IMR-90 (cell line): ENCODE results near the gene PALM2AKAP2. TPM values are rescaled to one million over a fixed set of nuclear protein-coding genes. Genes with fewer than 3 reads are reported as not detected.

Source experiments
- ATAC-seq: fragments of 200-7000 bp; cut with Tn5 transposase; 2 replicates; pipeline ENCODE4 v1.9.1; 2020; ENCODE audit warnings: low read depth, mild to moderate bottlenecking, moderate library complexity
- BruUV-seq: library from RNA; stranded (reverse); fragments of 400-500 nt; replicated peaks from 2 replicates; lab custom pipeline; 2021; lab: Mats Ljungman, UMichigan
- CTCF ChIA-PET: fragments of 300-600 bp; formaldehyde crosslinking; extraction: SDS; loops from one replicate; lab custom pipeline; 2021; ENCODE audit warnings: antibody characterized with exemption; lab: Yijun Ruan, JAX
- POLR2A ChIA-PET: fragments of 300-600 bp; sonication (Branson Sonifier 250); formaldehyde crosslinking; loops from one replicate; lab custom pipeline; 2022; ENCODE audit warnings: antibody characterized with exemption; ENCODE audit not compliant: unreplicated experiment; lab: Charles Lee
- DNase-seq: peaks from one replicate; pipeline ENCODE4 v3.0.0; 2013
- H2AFZ ChIP-seq: replicated peaks from 2 replicates; pipeline ENCODE3; 2013; ENCODE audit warnings: low read length, mild to moderate bottlenecking; ENCODE audit not compliant: poor library complexity
- H2AK5ac ChIP-seq: 2 replicates; pipeline ENCODE4 v1.6.1; 2013; ENCODE audit warnings: low read depth, low read length, inconsistent platforms
- H2AK9ac ChIP-seq: replicated peaks from 2 replicates; pipeline ENCODE3; 2013; ENCODE audit warnings: mild to moderate bottlenecking, low read depth, low read length, moderate library complexity; ENCODE audit not compliant: poor library complexity
- H2BK120ac ChIP-seq: 2 replicates; pipeline ENCODE4 v1.6.1; 2013; ENCODE audit warnings: low read depth, low read length, inconsistent platforms
- H2BK15ac ChIP-seq: 3 replicates; pipeline ENCODE4 v1.6.1; 2013; ENCODE audit warnings: low read depth, low read length, inconsistent platforms
- H2BK20ac ChIP-seq: 2 replicates; pipeline ENCODE4 v1.6.1; 2013; ENCODE audit warnings: low read depth, mild to moderate bottlenecking, inconsistent platforms, low read length, moderate library complexity
- H2BK5ac ChIP-seq: 2 replicates; pipeline ENCODE4 v1.6.1; 2013; ENCODE audit warnings: mild to moderate bottlenecking, low read depth, low read length, inconsistent platforms; ENCODE audit not compliant: poor library complexity, severe bottlenecking
- H3K14ac ChIP-seq: replicated peaks from 2 replicates; pipeline ENCODE4 v1.6.1; 2013; ENCODE audit warnings: low read depth, low read length, inconsistent platforms
- H3K18ac ChIP-seq: 2 replicates; pipeline ENCODE4 v1.6.1; 2013; ENCODE audit warnings: low read depth, low read length, control low read depth
- H3K23ac ChIP-seq: 2 replicates; pipeline ENCODE4 v1.6.1; 2013; ENCODE audit warnings: low read depth, low read length, inconsistent platforms
- H3K27ac ChIP-seq: 2 replicates; pipeline ENCODE4 v1.5.1; 2013; ENCODE audit warnings: mild to moderate bottlenecking, control low read depth, low read length; ENCODE audit not compliant: insufficient read depth
- H3K27me3 ChIP-seq: 2 replicates; pipeline ENCODE4 v1.6.1; 2013; ENCODE audit warnings: low read length; ENCODE audit not compliant: control insufficient read depth, insufficient read depth
- H3K36me3 ChIP-seq: 2 replicates; pipeline ENCODE4 v1.6.1; 2013; ENCODE audit warnings: low read length, mixed read lengths; ENCODE audit not compliant: control insufficient read depth, insufficient read depth
- H3K4ac ChIP-seq: 2 replicates; pipeline ENCODE4 v1.6.1; 2013; ENCODE audit warnings: low read depth, low read length, inconsistent platforms
- H3K4me1 ChIP-seq: 2 replicates; pipeline ENCODE4 v1.6.1; 2013; ENCODE audit warnings: low read length, mixed read lengths; ENCODE audit not compliant: control insufficient read depth, insufficient read depth
- H3K4me2 ChIP-seq: 2 replicates; pipeline ENCODE4 v1.6.1; 2013; ENCODE audit warnings: low read depth, mild to moderate bottlenecking, control low read depth, low read length, moderate library complexity
- H3K4me3 ChIP-seq: 2 replicates; pipeline ENCODE4 v1.5.1; 2013; ENCODE audit warnings: low read depth, mild to moderate bottlenecking, control low read depth, low read length, moderate library complexity; ENCODE audit not compliant: insufficient read depth
- H3K56ac ChIP-seq: 2 replicates; pipeline ENCODE4 v1.6.1; 2013; ENCODE audit warnings: low read length, inconsistent platforms; ENCODE audit not compliant: insufficient read depth; ENCODE audit errors: extremely low read depth
- H3K79me1 ChIP-seq, 2 experiments: 2 replicates each; pipeline ENCODE4 v1.6.1; 2013; ENCODE audit warnings: low read length in 2 of 2, inconsistent platforms in 1 of 2, low read depth in 1 of 2
- H3K9ac ChIP-seq: 2 replicates; pipeline ENCODE4 v1.6.1; 2013; ENCODE audit warnings: low read depth, low read length, control low read depth
- H3K9me1 ChIP-seq: 2 replicates; pipeline ENCODE4 v1.6.1; 2013; ENCODE audit warnings: low read length, inconsistent platforms; ENCODE audit not compliant: insufficient read depth
- H3K9me3 ChIP-seq: 2 replicates; pipeline ENCODE4 v1.6.1; 2013; ENCODE audit warnings: low read length; ENCODE audit not compliant: control insufficient read depth, insufficient read depth
- H4K20me1 ChIP-seq: 2 replicates; pipeline ENCODE4 v1.6.1; 2013; ENCODE audit warnings: low read length, inconsistent platforms; ENCODE audit not compliant: insufficient read depth
- H4K5ac ChIP-seq: 2 replicates; pipeline ENCODE4 v1.6.1; 2013; ENCODE audit warnings: mild to moderate bottlenecking, low read depth, low read length, control low read depth
- H4K8ac ChIP-seq, 2 experiments: 2 replicates each; pipeline ENCODE4 v1.6.1; 2013; ENCODE audit warnings: low read depth in 2 of 2, low read length in 2 of 2, control low read depth in 1 of 2, inconsistent platforms in 1 of 2
- H4K91ac ChIP-seq: 2 replicates; pipeline ENCODE4 v1.6.1; 2013; ENCODE audit warnings: low read depth, low read length, inconsistent platforms; ENCODE audit not compliant: insufficient read depth
- BHLHE40 ChIP-seq: fragments of 150-350 bp; IDR thresholded peaks from 2 replicates; pipeline ENCODE4 v1.6.1; 2016; ENCODE audit warnings: mild to moderate bottlenecking, low read depth, low read length
- CEBPB ChIP-seq: IDR thresholded peaks from 2 replicates; pipeline ENCODE4 v1.6.1; 2012; ENCODE audit warnings: low read depth, low read length, improper control_type of control experiment
- FOS ChIP-seq: fragments of 150-350 bp; IDR thresholded peaks from 2 replicates; pipeline ENCODE4 v1.6.1; 2016; ENCODE audit warnings: low read depth, low read length
- MXI1 ChIP-seq: IDR thresholded peaks from 2 replicates; pipeline ENCODE4 v1.6.1; 2012; ENCODE audit warnings: low read depth, mild to moderate bottlenecking, low read length, moderate library complexity, borderline replicate concordance
- POLR2A ChIP-seq: IDR thresholded peaks from 2 replicates; pipeline ENCODE4 v1.6.1; 2012; ENCODE audit warnings: mild to moderate bottlenecking, low read depth, low read length
- RAD21 ChIP-seq: IDR thresholded peaks from 2 replicates; pipeline ENCODE4 v1.6.1; 2012; ENCODE audit warnings: low read length, improper control_type of control experiment
- RCOR1 ChIP-seq: IDR thresholded peaks from 2 replicates; pipeline ENCODE4 v1.6.1; 2012; ENCODE audit warnings: mild to moderate bottlenecking, low read length, improper control_type of control experiment; ENCODE audit not compliant: insufficient replicate concordance
- RFX5 ChIP-seq: IDR thresholded peaks from 2 replicates; pipeline ENCODE4 v1.8.0; 2012; ENCODE audit warnings: low read depth, mild to moderate bottlenecking, low read length, moderate library complexity
- SMC3 ChIP-seq: fragments of 150-350 bp; IDR thresholded peaks from 2 replicates; pipeline ENCODE4 v1.6.1; 2016; ENCODE audit warnings: low read depth, mild to moderate bottlenecking, antibody characterized with exemption, low read length, moderate library complexity
- WGBS, 2 experiments: methylation state at CpG; one replicate each; pipeline versions ENCODE4 v1.1.5 to v1.1.7; 2013; ENCODE audit warnings: missing lambda C conversion rate in 2 of 2; ENCODE audit not compliant: insufficient read length in 1 of 2; ENCODE audit errors: extremely low coverage in 2 of 2; 5-methylcytosine and 5-hydroxymethylcytosine counted together
- dilution Hi-C: fragments of 300-500 bp; cut with HindIII; formaldehyde crosslinking; loops from one replicate; pipeline ENCODE4 v1.14.3; 2018; ENCODE audit warnings: low sequenced_read_pairs; ENCODE audit not compliant: unreplicated experiment
- in situ Hi-C: fragments of 300-500 bp; cut with MboI; formaldehyde crosslinking; loops from 3 replicates; pipeline ENCODE4 v1.14.3; 2019; ENCODE audit warnings: low sequenced_read_pairs, inconsistent platforms, mixed read lengths
- intact Hi-C: fragments of 100-400 bp; cut with micrococcal nuclease; formaldehyde crosslinking; loops from 2 replicates; pipeline ENCODE4 v1.10.0; 2022
- polyA plus RNA-seq, 3 experiments: library from polyadenylated mRNA; depleted of rRNA; stranded (reverse); fragments of >200 nt; gene quantifications; 2 replicates each; pipeline ENCODE4 v1.2.3, GENCODE V29; 2012; ENCODE audit warnings: low replicate concordance in 1 of 3
- total RNA-seq: library from RNA; depleted of rRNA; stranded (reverse); fragments of >200 nt; gene quantifications from 2 replicates; pipeline ENCODE4 v1.2.3, GENCODE V29; 2012
- TF ChIP-seq, protein P1 (sequence below): fragments of 150-350 bp; IDR thresholded peaks from 2 replicates; pipeline ENCODE4 v1.6.1; 2016; ENCODE audit warnings: low read depth, mild to moderate bottlenecking, low read length, moderate library complexity, borderline replicate concordance
- TF ChIP-seq, protein P2 (sequence below): fragments of 150-350 bp; IDR thresholded peaks from 2 replicates; pipeline ENCODE4 v1.6.1; 2017; ENCODE audit warnings: mild to moderate bottlenecking, antibody characterized with exemption, low read length, low read depth
- TF ChIP-seq, protein P3 (sequence below): conservative IDR thresholded peaks from 2 replicates; pipeline ENCODE4 v1.5.1; 2012; ENCODE audit warnings: mild to moderate bottlenecking, low read depth, low read length, improper control_type of control experiment

PALM2AKAP2 gene
- total and polyA plus RNA-seq, 2 of the 4 experiments (the other 2 are of a cell fraction): 3.2 to 14.2 TPM

DNA sequence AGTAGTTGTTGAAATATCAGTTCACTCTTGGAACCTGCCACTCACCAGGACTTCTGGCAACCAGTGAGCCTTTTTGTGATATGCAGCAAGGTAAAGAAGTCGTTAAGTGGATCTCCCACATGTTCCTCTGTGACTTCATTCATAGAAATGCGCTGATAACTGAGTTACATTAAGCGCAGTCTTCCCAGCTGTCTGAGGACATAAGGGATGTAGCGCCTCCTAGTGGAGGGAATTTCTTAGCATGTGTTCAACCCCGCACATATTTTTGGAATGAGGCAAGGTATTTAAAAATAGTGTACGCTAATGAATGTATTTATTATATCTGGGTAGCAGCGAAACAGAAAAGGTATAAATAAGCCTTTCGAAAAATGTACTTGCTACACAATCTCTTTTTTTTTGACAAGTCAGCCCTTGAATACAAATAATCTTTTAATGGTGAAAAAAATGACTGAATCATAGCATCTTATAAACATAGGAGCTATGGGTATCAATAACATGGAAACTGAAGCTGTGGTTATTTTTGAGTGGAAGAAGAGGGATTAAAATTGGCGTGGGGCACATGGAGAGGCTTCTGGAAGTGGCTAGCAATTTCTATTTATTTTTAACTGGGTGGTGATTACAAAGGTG, 38.0 kb downstream of the PALM2AKAP2 start:
- H2BK20ac ChIP-seq: peak overlapping the region; percentile 81
- peak overlapping the region; percentile 51 for H3K14ac ChIP-seq
- intact Hi-C loops: loop anchor here (1.0 to 5.0 kb wide), 5 partner anchors 37 to 334 kb away; partner anchors contain the start of gene PALM2AKAP2
- H3K9ac ChIP-seq: 0 out of 2 replicates have a peak overlapping the region, but pooled peaks have one; percentile 24
- TF ChIP-seq CEBPB: peak; percentile 55
- peak; percentile 59; the same call in 1 of the 2 replicates for TF ChIP-seq MXI1
- TF ChIP-seq, protein P1, sequence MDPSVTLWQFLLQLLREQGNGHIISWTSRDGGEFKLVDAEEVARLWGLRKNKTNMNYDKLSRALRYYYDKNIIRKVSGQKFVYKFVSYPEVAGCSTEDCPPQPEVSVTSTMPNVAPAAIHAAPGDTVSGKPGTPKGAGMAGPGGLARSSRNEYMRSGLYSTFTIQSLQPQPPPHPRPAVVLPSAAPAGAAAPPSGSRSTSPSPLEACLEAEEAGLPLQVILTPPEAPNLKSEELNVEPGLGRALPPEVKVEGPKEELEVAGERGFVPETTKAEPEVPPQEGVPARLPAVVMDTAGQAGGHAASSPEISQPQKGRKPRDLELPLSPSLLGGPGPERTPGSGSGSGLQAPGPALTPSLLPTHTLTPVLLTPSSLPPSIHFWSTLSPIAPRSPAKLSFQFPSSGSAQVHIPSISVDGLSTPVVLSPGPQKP: no peak
- TF ChIP-seq, protein P2, sequence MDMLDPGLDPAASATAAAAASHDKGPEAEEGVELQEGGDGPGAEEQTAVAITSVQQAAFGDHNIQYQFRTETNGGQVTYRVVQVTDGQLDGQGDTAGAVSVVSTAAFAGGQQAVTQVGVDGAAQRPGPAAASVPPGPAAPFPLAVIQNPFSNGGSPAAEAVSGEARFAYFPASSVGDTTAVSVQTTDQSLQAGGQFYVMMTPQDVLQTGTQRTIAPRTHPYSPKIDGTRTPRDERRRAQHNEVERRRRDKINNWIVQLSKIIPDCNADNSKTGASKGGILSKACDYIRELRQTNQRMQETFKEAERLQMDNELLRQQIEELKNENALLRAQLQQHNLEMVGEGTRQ: peak; percentile 40; the same call in 1 of the 2 replicates
- peak; percentile 88 for TF ChIP-seq RAD21
- TF ChIP-seq, protein P3, sequence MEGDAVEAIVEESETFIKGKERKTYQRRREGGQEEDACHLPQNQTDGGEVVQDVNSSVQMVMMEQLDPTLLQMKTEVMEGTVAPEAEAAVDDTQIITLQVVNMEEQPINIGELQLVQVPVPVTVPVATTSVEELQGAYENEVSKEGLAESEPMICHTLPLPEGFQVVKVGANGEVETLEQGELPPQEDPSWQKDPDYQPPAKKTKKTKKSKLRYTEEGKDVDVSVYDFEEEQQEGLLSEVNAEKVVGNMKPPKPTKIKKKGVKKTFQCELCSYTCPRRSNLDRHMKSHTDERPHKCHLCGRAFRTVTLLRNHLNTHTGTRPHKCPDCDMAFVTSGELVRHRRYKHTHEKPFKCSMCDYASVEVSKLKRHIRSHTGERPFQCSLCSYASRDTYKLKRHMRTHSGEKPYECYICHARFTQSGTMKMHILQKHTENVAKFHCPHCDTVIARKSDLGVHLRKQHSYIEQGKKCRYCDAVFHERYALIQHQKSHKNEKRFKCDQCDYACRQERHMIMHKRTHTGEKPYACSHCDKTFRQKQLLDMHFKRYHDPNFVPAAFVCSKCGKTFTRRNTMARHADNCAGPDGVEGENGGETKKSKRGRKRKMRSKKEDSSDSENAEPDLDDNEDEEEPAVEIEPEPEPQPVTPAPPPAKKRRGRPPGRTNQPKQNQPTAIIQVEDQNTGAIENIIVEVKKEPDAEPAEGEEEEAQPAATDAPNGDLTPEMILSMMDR: peak; percentile 97
- peak; percentile 75 for TF ChIP-seq SMC3
- no peak; the same call in 1 of the 2 replicates for TF ChIP-seq FOS
- peak; percentile 63 for TF ChIP-seq BHLHE40
- TF ChIP-seq RFX5: no peak
- TF ChIP-seq POLR2A: peak; percentile 60; the same call in 1 of the 2 replicates
- peak; percentile 72 for TF ChIP-seq RCOR1
- in situ Hi-C loops: no loop called here
- peak overlapping the region; percentile 67 for H2AK5ac ChIP-seq
- ChIA-PET CTCF (interaction anchor here (0.6 to 3.4 kb wide), 5 partner anchors 11 to 335 kb away, joined by 3 to 18 read pairs (median 7); no protein-coding TSS in a partner anchor), POLR2A (no interaction called here)
- H3K36me3 ChIP-seq: no peaks in the 10 kb centered on the region
- H2BK120ac ChIP-seq: peak overlapping the region; percentile 85
- H2BK15ac ChIP-seq: peak overlapping the region; percentile 79
- dilution Hi-C loops: no loop called here
- ATAC-seq (peak; percentile 66), DNase-seq (peak; percentile 99)
- H3K79me1 ChIP-seq: peaks cover 38 to 72% of the 10 kb centered on the region in 2 experiments
- H3K27ac ChIP-seq: peak overlapping the region; percentile 54
- H2AFZ ChIP-seq: no peak overlapping the region
- peak overlapping the region; percentile 60 for H2BK5ac ChIP-seq
- H3K23ac ChIP-seq: peak overlapping the region; percentile 74
- H4K20me1 ChIP-seq: no peaks in the 10 kb centered on the region
- H3K4me3 ChIP-seq: no peak overlapping the region
- H3K9me1 ChIP-seq: peaks cover 31% of the 10 kb centered on the region
- H3K4me1 ChIP-seq: peaks cover 21% of the 10 kb centered on the region
- H3K56ac ChIP-seq: 0 out of 2 replicates have a peak overlapping the region, but pooled peaks have one; percentile 13
- H2AK9ac ChIP-seq: no peak overlapping the region
- WGBS, 2 experiments: 0% methylated on average over 1 of the region's 9 CpGs; no CpG with 5 or more reads in 1 of the 2 experiments
- peak overlapping the region; percentile 31 for H3K18ac ChIP-seq
- no peaks in the 10 kb centered on the region for H3K27me3 ChIP-seq
- H4K5ac ChIP-seq: peak overlapping the region; percentile 22; the same call in 1 of the 2 replicates
- BruUV-seq: no TSS peak
- peak overlapping the region; percentile 86 for H3K4ac ChIP-seq
- H3K9me3 ChIP-seq: no peaks in the 10 kb centered on the region
- peak overlapping the region; percentile 68 for H3K4me2 ChIP-seq
- peak overlapping the region; percentile 13 to 52; a peak in 3 of 4 replicates for H4K8ac ChIP-seq
- H4K91ac ChIP-seq: peak overlapping the region; percentile 26; the same call in 1 of the 2 replicates
